ENCODE measurements around the gene VPS26C.

GRCh38 chr21:37227071-37228002, 39.8 kb downstream of the VPS26C start:
- TF ChIP-seq CTCF (IDR thresholded peaks at IDR 0.05; ENCODE audit: low read depth, low read length, poor library complexity, severe bottlenecking) (no peak), EZH2phosphoT487 (IDR thresholded peaks at IDR 0.05; ENCODE audit: borderline replicate concordance, low read length) (no peak)
